HUES6 (cell line): ENCODE measurements around the gene CACNG6.

Source experiments
- H3K27ac ChIP-seq: 2 replicates; pipeline ENCODE4 v1.7.0; 2013; ENCODE audit warnings: low read depth, mild to moderate bottlenecking, low read length, inconsistent platforms
- H3K27me3 ChIP-seq: 2 replicates; pipeline ENCODE4 v1.6.1; 2013; ENCODE audit warnings: low read length; ENCODE audit not compliant: control insufficient read depth, insufficient read depth
- H3K36me3 ChIP-seq: 2 replicates; pipeline ENCODE4 v1.6.1; 2013; ENCODE audit warnings: low read length; ENCODE audit not compliant: control insufficient read depth, insufficient read depth
- H3K4me1 ChIP-seq: 2 replicates; pipeline ENCODE4 v1.6.1; 2013; ENCODE audit warnings: low read length; ENCODE audit not compliant: control insufficient read depth, insufficient read depth
- H3K4me3 ChIP-seq: 2 replicates; pipeline ENCODE4 v1.5.1; 2013; ENCODE audit warnings: low read depth, low read length
- H3K9ac ChIP-seq: one replicate; pipeline ENCODE4 v1.6.1; 2013; ENCODE audit warnings: mild to moderate bottlenecking, low read length
- H3K9me3 ChIP-seq: 2 replicates; pipeline ENCODE4 v1.6.1; 2013; ENCODE audit warnings: low read depth, low read length; ENCODE audit not compliant: control insufficient read depth, insufficient read depth

The CACNG6 gene

DNA sequence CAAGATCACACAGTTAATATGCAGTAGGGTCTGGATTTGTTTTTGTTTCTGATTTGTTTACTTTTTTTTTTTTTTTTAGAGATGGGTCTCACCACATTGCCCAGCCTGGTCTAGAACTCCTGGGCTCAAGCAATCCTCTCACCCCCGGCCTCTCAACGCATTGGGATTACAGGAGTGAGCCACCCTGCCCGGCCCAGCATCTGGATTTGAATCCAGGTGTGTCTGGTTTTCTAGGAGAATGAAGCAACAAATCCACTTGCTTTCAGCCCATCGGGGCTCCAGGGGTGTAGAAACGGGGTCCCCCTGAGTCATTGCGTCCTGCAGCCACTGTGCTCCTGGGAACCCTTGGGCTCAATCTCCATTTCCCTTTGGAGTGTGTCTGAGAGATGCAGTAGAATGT is 22.1 kb upstream of the CACNG6 start:
- no peaks in the 10 kb centered on the region for H3K9me3 ChIP-seq
- no peak overlapping the region for H3K27ac ChIP-seq
- peaks cover 4% of the 10 kb centered on the region; the same call in 1 of the 2 replicates for H3K36me3 ChIP-seq
- peaks cover 6% of the 10 kb centered on the region; the same call in 1 of the 2 replicates for H3K4me1 ChIP-seq
- peaks cover 11% of the 10 kb centered on the region for H3K27me3 ChIP-seq
- H3K4me3 ChIP-seq, result no peak overlapping the region
- H3K9ac ChIP-seq, result no peak overlapping the region

- no peaks in the 10 kb centered on the region for H3K36me3 ChIP-seq
- H3K4me1 ChIP-seq, result peaks cover 6% of the 10 kb centered on the region; the same call in 1 of the 2 replicates
- no peaks in the 10 kb centered on the region for H3K9me3 ChIP-seq
- H3K9ac ChIP-seq, result no peak overlapping the region
- no peak overlapping the region for H3K4me3 ChIP-seq
- H3K27me3 ChIP-seq, result no peaks in the 10 kb centered on the region
- no peak overlapping the region for H3K27ac ChIP-seq
Observed at GRCh38 chr19:53971673-53972072, 19.8 kb upstream of the CACNG6 start.

DNA sequence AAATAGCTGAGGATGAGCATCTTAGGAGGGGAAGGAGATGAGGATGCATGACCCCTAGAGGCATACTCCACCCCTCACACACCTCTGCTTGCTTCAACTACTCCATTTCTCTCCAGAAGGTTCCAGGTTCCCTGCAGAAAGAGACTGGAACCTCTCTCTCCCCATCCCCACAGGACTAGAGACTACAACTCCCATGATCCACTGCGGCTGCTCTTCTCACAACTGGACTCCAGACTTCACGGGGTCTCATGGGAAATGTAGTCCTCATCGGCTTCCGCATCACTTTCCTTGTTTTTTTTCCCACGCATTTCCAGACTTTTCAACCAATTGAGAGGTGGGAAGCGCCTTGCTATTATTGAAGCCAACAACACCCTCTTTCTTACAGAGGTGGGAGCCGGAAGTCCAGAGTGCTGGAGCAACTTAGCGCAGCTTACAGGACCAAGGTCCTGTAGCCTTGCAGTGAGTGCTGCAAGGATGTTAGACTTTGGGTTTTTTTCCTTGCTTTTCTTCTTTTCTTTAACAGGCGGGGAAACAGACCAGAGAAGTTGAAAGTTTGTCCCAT is 13.9 kb upstream of the CACNG6 start:
- Histone ChIP-seq H3K27ac (no peak overlapping the region), H3K4me3 (peak overlapping the region; percentile 45), H3K27me3 (peaks cover 9% of the 10 kb centered on the region), H3K9me3 (no peaks in the 10 kb centered on the region), H3K36me3 (no peaks in the 10 kb centered on the region), H3K9ac (no peak overlapping the region), H3K4me1 (peaks cover 7% of the 10 kb centered on the region)

DNA sequence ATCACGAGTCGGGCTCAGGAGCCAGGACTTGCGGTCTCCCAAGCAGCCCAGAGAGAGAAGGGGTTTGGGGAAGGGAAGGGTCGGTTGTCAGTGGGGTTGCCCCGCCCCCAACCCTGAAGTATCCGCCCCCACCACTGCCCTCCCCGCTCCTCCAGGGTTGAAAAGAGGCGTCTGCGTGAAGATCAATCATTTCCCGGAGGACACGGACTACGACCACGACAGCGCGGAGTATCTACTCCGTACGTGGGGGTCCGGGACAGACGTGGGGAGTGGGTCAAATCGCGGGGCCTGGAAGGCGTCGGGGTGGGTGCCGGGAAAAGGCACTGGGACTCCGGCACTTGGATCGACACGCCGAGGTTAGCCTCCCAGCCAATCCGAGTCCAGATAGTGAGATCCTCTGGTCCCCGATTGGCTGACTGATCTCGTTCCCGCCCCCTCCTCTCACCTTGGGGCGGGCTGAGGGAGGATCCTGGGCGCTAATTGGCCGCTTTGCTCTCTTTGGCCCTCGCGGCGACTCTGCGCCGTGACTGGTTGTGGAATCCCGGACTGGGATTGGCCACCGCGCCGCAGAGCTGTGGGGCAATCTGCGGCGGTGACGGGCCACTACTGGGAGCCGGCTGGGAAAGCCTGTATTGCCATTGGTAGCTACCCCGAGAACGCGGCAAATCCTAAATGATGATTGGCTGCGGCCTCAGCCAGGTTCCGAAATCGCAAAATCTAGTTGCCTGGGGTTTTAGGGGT is 13.3 kb upstream of the CACNG6 start:
- Histone ChIP-seq H3K27me3 (peaks cover 9% of the 10 kb centered on the region), H3K27ac (no peak overlapping the region), H3K36me3 (no peaks in the 10 kb centered on the region), H3K4me1 (peaks cover 7% of the 10 kb centered on the region), H3K4me3 (peak overlapping the region; percentile 45), H3K9ac (no peak overlapping the region), H3K9me3 (no peaks in the 10 kb centered on the region)

DNA sequence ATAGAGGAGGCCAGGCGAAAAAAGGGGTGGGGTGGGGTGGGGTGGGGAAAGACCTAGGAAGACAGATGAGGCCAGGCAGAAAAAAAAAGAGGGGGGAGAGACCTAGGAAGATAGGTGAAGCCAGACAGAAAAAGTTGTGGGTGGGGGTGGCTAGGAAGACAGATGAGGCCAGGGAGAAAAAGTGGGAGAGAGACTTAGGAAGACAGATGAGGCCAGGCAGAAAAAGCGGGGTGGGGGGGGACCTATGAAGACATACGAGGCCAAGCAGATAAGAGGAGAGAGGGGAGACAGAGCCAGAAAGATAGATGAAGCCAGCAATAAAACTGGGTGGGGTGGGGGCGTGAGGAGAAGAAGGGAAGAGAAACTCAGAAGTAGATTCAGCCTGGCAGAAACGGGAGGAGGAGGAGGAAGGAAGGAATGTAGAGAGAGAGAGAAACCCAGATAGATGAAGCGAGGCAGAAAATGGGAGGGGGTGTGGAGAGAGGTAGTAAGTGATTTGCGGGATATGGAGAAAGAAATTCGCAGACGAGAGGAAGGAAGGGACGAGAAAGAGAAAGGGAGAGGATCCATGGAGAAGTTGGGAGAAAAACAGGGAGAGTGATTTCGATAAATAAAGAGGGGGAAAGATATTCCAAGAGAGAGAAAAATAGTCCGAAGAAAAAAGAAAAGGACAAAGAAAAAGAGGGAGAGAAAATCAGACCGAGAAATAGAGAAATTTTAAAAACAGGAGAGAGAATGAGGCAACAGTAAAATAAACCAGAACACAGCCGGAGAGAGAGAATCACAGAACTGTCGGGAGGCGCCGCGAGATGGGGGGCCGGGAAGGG is 12.2 kb upstream of the CACNG6 start:
- Histone ChIP-seq H3K9ac (peak overlapping the region; percentile 37), H3K27ac (no peak overlapping the region), H3K4me3 (peak overlapping the region; percentile 53)

DNA sequence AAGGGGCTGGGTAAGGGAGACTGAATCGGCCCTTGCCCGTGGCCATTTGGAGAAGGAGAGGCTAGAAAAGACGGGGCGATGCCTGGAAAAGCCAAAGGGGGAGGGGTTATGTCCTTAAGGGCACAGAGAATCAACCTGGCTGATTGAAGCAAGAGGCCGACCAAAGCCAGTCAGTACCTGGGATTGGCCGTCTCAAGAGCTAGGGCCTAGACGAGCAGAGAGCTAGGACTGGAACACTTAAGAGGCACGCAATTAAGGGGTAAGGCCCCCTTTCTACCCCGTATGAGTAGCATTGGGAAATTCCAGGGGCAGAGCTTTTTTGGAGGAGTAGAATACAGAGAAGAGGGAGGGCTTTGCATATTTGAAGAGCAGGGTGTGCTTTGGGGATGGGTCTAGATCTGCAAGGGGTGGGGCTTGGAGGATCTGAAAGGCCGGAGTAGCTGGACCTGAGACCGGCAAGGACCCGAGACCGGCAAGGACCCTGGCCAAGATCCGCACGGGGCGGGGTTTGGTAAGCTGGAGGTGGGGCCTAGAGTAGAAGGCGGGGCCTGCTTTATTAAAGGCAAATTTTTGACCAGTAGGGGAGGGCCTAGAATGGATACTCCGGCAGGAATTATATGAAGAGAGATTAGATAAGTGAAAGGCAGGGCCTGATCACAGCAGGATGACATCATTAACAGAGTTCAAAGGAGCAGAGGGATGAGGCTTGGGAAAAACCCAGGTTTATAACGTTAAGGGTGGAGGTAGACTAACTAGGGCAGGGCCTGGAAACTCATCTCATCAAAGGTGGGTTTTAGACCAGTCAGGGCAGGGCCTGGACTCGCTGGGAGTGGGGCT is 10.7 kb upstream of the CACNG6 start:
- H3K27ac ChIP-seq, result no peak overlapping the region
- H3K27me3 ChIP-seq, result peaks cover 29% of the 10 kb centered on the region
- H3K9me3 ChIP-seq, result no peaks in the 10 kb centered on the region
- H3K4me3 ChIP-seq, result peak overlapping the region; percentile 53
- no peaks in the 10 kb centered on the region for H3K36me3 ChIP-seq
- H3K9ac ChIP-seq, result peak overlapping the region; percentile 51
- peaks cover 7% of the 10 kb centered on the region for H3K4me1 ChIP-seq

More for the DNA sequence above, 12.2 kb upstream of the CACNG6 start:
- Histone ChIP-seq H3K36me3 (no peaks in the 10 kb centered on the region), H3K9me3 (no peaks in the 10 kb centered on the region), H3K4me1 (peaks cover 7% of the 10 kb centered on the region), H3K27me3 (peaks cover 19% of the 10 kb centered on the region)

DNA sequence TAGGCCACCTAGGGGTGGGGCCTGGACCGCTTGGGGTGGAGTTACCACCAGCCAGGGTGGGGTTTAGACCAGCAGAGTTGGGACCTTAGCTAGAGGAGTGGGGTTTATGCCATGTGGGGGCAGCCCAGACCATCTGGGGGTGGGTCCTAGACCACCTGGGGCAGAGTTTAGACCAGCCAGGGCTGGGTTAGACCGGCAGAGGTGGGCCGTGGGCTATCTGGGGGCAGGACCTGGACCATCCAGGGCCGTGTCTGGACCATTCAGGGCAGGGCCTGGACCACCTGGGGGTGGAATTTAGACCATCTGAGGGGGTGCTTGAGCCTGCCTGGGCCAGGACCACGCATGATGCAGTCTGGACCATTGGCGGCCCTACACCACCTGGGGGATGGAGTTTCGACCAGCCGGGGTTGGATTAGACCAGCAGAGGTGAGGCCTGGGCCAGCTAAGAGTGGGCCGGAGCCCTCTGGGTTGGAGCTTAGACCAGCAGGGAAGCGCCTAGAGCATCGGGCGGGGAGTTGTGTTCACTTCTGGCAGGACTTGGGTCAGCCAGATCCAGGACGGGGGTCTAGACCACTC is 10.0 kb upstream of the CACNG6 start:
- peak overlapping the region; percentile 53 for H3K4me3 ChIP-seq
- peak overlapping the region; percentile 51 for H3K9ac ChIP-seq
- H3K36me3 ChIP-seq, result no peaks in the 10 kb centered on the region
- H3K27me3 ChIP-seq, result peaks cover 29% of the 10 kb centered on the region
- peaks cover 7% of the 10 kb centered on the region for H3K4me1 ChIP-seq
- H3K9me3 ChIP-seq, result no peaks in the 10 kb centered on the region
- H3K27ac ChIP-seq, result no peak overlapping the region

DNA sequence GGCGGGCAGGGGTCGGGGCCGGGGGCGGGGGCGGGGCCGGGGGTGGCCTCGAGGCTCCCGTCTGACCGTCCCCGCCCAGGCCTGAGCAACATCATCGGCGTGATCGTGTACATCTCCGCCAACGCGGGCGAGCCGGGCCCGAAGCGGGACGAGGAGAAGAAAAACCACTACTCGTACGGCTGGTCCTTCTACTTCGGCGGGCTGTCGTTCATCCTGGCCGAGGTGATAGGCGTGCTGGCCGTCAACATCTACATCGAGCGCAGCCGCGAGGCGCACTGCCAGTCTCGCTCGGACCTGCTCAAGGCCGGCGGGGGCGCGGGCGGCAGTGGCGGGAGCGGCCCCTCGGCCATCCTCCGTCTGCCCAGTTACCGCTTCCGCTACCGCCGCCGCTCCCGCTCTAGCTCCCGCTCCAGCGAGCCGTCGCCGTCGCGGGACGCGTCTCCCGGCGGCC is 9.4 kb upstream of the CACNG6 start:
- Histone ChIP-seq H3K27me3 (peaks cover 29% of the 10 kb centered on the region), H3K9me3 (no peaks in the 10 kb centered on the region), H3K36me3 (no peaks in the 10 kb centered on the region), H3K27ac (no peak overlapping the region), H3K4me3 (peak overlapping the region; percentile 53), H3K4me1 (peaks cover 7% of the 10 kb centered on the region), H3K9ac (peak overlapping the region; percentile 52)

DNA sequence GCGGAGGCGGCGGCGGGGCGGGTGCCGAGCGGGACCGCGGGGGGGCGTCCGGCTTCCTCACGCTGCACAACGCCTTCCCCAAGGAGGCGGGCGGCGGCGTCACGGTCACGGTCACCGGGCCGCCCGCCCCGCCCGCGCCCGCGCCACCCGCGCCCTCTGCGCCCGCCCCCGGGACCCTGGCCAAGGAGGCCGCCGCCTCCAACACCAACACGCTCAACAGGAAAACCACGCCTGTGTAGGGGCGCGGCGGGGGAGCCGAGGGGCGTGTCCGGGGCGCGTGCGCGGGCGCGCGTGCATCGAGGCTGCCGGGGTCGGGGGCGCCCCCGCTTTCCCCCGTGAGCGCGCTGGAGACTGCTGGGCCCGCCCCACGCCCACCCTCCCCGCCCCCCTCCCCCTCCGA is 8.8 kb upstream of the CACNG6 start:
- peaks cover 29% of the 10 kb centered on the region for H3K27me3 ChIP-seq
- no peaks in the 10 kb centered on the region for H3K36me3 ChIP-seq
- H3K9me3 ChIP-seq, result no peaks in the 10 kb centered on the region
- no peak overlapping the region for H3K27ac ChIP-seq
- no peak overlapping the region for H3K9ac ChIP-seq
- H3K4me3 ChIP-seq, result no peak overlapping the region; the same call in 1 of the 2 replicates
- peaks cover 7% of the 10 kb centered on the region for H3K4me1 ChIP-seq
